ENCODE data around the gene ZNF302.
"Not testable (repeated sequence)": the region's sequence is repeated elsewhere in the genome, so short reads cannot be mapped to it uniquely, and the experiment has no call there.

Gene ZNF302

GRCh38 chr19:34677386-34678084 lies at the start of gene ZNF302:
Gene ZNF302, plus strand, starts transcription at chr19:34677678. Its CDS starts 1,127 bp downstream, at chr19:34678805.
- DNase-seq = peak; percentile 98

GRCh38 chr19:34633802-34634201 lies 43.7 kb upstream of the ZNF302 start:
- DNase-seq = no peak

- peak; percentile 76 for DNase-seq
Observed at GRCh38 chr19:34639491-34640085, 37.9 kb upstream of the ZNF302 start.

GRCh38 chr19:34642241-34642640 lies 35.2 kb upstream of the ZNF302 start:
- no peak for DNase-seq

- no peak for DNase-seq
Observed at GRCh38 chr19:34644991-34645461, 32.5 kb upstream of the ZNF302 start.

GRCh38 chr19:34645551-34645950 lies 31.9 kb upstream of the ZNF302 start:
- no peak for DNase-seq

- no peak for DNase-seq
Observed at GRCh38 chr19:34649886-34650543, 27.5 kb upstream of the ZNF302 start.

GRCh38 chr19:34651747-34652146 lies 25.7 kb upstream of the ZNF302 start:
- DNase-seq = no peak

GRCh38 chr19:34654796-34655195 lies 22.7 kb upstream of the ZNF302 start:
- no peak for DNase-seq

GRCh38 chr19:34655651-34656050 lies 21.8 kb upstream of the ZNF302 start:
- DNase-seq = no peak

- no peak for DNase-seq
Observed at GRCh38 chr19:34661357-34661756, 16.1 kb upstream of the ZNF302 start.

GRCh38 chr19:34662919-34663318 lies 14.6 kb upstream of the ZNF302 start:
- peak; percentile 53 for DNase-seq

GRCh38 chr19:34664168-34664567 lies 13.3 kb upstream of the ZNF302 start:
- DNase-seq = no peak

GRCh38 chr19:34664870-34665269 lies 12.6 kb upstream of the ZNF302 start:
- no peak for DNase-seq

- DNase-seq = not testable (repeated sequence)
Observed at GRCh38 chr19:34665275-34665674, 12.2 kb upstream of the ZNF302 start.

- no peak for DNase-seq
Observed at GRCh38 chr19:34666200-34666957, 11.1 kb upstream of the ZNF302 start.

GRCh38 chr19:34666958-34667265 lies 10.6 kb upstream of the ZNF302 start:
- DNase-seq = no peak

GRCh38 chr19:34667349-34668076 lies 10.0 kb upstream of the ZNF302 start:
- DNase-seq = no peak

- not testable (repeated sequence) for DNase-seq
Observed at GRCh38 chr19:34668077-34668689, 9.3 kb upstream of the ZNF302 start.

GRCh38 chr19:34668690-34669089 lies 8.8 kb upstream of the ZNF302 start:
- not testable (repeated sequence) for DNase-seq

- no peak for DNase-seq
Observed at GRCh38 chr19:34669305-34669704, 8.2 kb upstream of the ZNF302 start.

- DNase-seq = no peak
Observed at GRCh38 chr19:34671972-34672371, 5.5 kb upstream of the ZNF302 start.

Measured in stimulated activated CD4-positive, alpha-beta T cell treated with anti-CD3 and anti-CD28 coated beads, Interleukin-15, amount 100 ng/mL, for 24 hours (primary cell).